IMR-90 (cell line): ENCODE data around the gene JSRP1. TPM values are rescaled to one million over a fixed set of nuclear protein-coding genes. Genes with fewer than 3 reads are reported as not detected.

Experiments used
- ATAC-seq: fragments of 200-7000 bp; cut with Tn5 transposase; 2 replicates; pipeline ENCODE4 v1.9.1; 2020; ENCODE audit warnings: low read depth, mild to moderate bottlenecking, moderate library complexity
- BruUV-seq: library from RNA; stranded (reverse); fragments of 400-500 nt; replicated peaks from 2 replicates; lab custom pipeline; 2021; lab: Mats Ljungman, UMichigan
- CTCF ChIA-PET: fragments of 300-600 bp; formaldehyde crosslinking; extraction: SDS; loops from one replicate; lab custom pipeline; 2021; ENCODE audit warnings: antibody characterized with exemption; lab: Yijun Ruan, JAX
- POLR2A ChIA-PET: fragments of 300-600 bp; sonication (Branson Sonifier 250); formaldehyde crosslinking; loops from one replicate; lab custom pipeline; 2022; ENCODE audit warnings: antibody characterized with exemption; ENCODE audit not compliant: unreplicated experiment; lab: Charles Lee
- DNase-seq: peaks from one replicate; pipeline ENCODE4 v3.0.0; 2013
- H2AFZ ChIP-seq: replicated peaks from 2 replicates; pipeline ENCODE3; 2013; ENCODE audit warnings: low read length, mild to moderate bottlenecking; ENCODE audit not compliant: poor library complexity
- H2AK5ac ChIP-seq: 2 replicates; pipeline ENCODE4 v1.6.1; 2013; ENCODE audit warnings: low read depth, low read length, inconsistent platforms
- H2AK9ac ChIP-seq: replicated peaks from 2 replicates; pipeline ENCODE3; 2013; ENCODE audit warnings: mild to moderate bottlenecking, low read depth, low read length, moderate library complexity; ENCODE audit not compliant: poor library complexity
- H2BK120ac ChIP-seq: 2 replicates; pipeline ENCODE4 v1.6.1; 2013; ENCODE audit warnings: low read depth, low read length, inconsistent platforms
- H2BK15ac ChIP-seq: 3 replicates; pipeline ENCODE4 v1.6.1; 2013; ENCODE audit warnings: low read depth, low read length, inconsistent platforms
- H2BK20ac ChIP-seq: 2 replicates; pipeline ENCODE4 v1.6.1; 2013; ENCODE audit warnings: low read depth, mild to moderate bottlenecking, inconsistent platforms, low read length, moderate library complexity
- H2BK5ac ChIP-seq: 2 replicates; pipeline ENCODE4 v1.6.1; 2013; ENCODE audit warnings: mild to moderate bottlenecking, low read depth, low read length, inconsistent platforms; ENCODE audit not compliant: poor library complexity, severe bottlenecking
- H3K14ac ChIP-seq: replicated peaks from 2 replicates; pipeline ENCODE4 v1.6.1; 2013; ENCODE audit warnings: low read depth, low read length, inconsistent platforms
- H3K18ac ChIP-seq: 2 replicates; pipeline ENCODE4 v1.6.1; 2013; ENCODE audit warnings: low read depth, low read length, control low read depth
- H3K23ac ChIP-seq: 2 replicates; pipeline ENCODE4 v1.6.1; 2013; ENCODE audit warnings: low read depth, low read length, inconsistent platforms
- H3K27ac ChIP-seq: 2 replicates; pipeline ENCODE4 v1.5.1; 2013; ENCODE audit warnings: mild to moderate bottlenecking, control low read depth, low read length; ENCODE audit not compliant: insufficient read depth
- H3K27me3 ChIP-seq: 2 replicates; pipeline ENCODE4 v1.6.1; 2013; ENCODE audit warnings: low read length; ENCODE audit not compliant: control insufficient read depth, insufficient read depth
- H3K36me3 ChIP-seq: 2 replicates; pipeline ENCODE4 v1.6.1; 2013; ENCODE audit warnings: low read length, mixed read lengths; ENCODE audit not compliant: control insufficient read depth, insufficient read depth
- H3K4ac ChIP-seq: 2 replicates; pipeline ENCODE4 v1.6.1; 2013; ENCODE audit warnings: low read depth, low read length, inconsistent platforms
- H3K4me1 ChIP-seq: 2 replicates; pipeline ENCODE4 v1.6.1; 2013; ENCODE audit warnings: low read length, mixed read lengths; ENCODE audit not compliant: control insufficient read depth, insufficient read depth
- H3K4me2 ChIP-seq: 2 replicates; pipeline ENCODE4 v1.6.1; 2013; ENCODE audit warnings: low read depth, mild to moderate bottlenecking, control low read depth, low read length, moderate library complexity
- H3K4me3 ChIP-seq: 2 replicates; pipeline ENCODE4 v1.5.1; 2013; ENCODE audit warnings: low read depth, mild to moderate bottlenecking, control low read depth, low read length, moderate library complexity; ENCODE audit not compliant: insufficient read depth
- H3K56ac ChIP-seq: 2 replicates; pipeline ENCODE4 v1.6.1; 2013; ENCODE audit warnings: low read length, inconsistent platforms; ENCODE audit not compliant: insufficient read depth; ENCODE audit errors: extremely low read depth
- H3K79me1 ChIP-seq, 2 experiments: 2 replicates each; pipeline ENCODE4 v1.6.1; 2013; ENCODE audit warnings: low read length in 2 of 2, inconsistent platforms in 1 of 2, low read depth in 1 of 2
- H3K9ac ChIP-seq: 2 replicates; pipeline ENCODE4 v1.6.1; 2013; ENCODE audit warnings: low read depth, low read length, control low read depth
- H3K9me1 ChIP-seq: 2 replicates; pipeline ENCODE4 v1.6.1; 2013; ENCODE audit warnings: low read length, inconsistent platforms; ENCODE audit not compliant: insufficient read depth
- H3K9me3 ChIP-seq: 2 replicates; pipeline ENCODE4 v1.6.1; 2013; ENCODE audit warnings: low read length; ENCODE audit not compliant: control insufficient read depth, insufficient read depth
- H4K20me1 ChIP-seq: 2 replicates; pipeline ENCODE4 v1.6.1; 2013; ENCODE audit warnings: low read length, inconsistent platforms; ENCODE audit not compliant: insufficient read depth
- H4K5ac ChIP-seq: 2 replicates; pipeline ENCODE4 v1.6.1; 2013; ENCODE audit warnings: mild to moderate bottlenecking, low read depth, low read length, control low read depth
- H4K8ac ChIP-seq, 2 experiments: 2 replicates each; pipeline ENCODE4 v1.6.1; 2013; ENCODE audit warnings: low read depth in 2 of 2, low read length in 2 of 2, control low read depth in 1 of 2, inconsistent platforms in 1 of 2
- H4K91ac ChIP-seq: 2 replicates; pipeline ENCODE4 v1.6.1; 2013; ENCODE audit warnings: low read depth, low read length, inconsistent platforms; ENCODE audit not compliant: insufficient read depth
- MAFK ChIP-seq: IDR thresholded peaks from 2 replicates; pipeline ENCODE4 v1.6.1; 2012; ENCODE audit warnings: low read depth, low read length, improper control_type of control experiment
- WGBS, 2 experiments: methylation state at CpG; one replicate each; pipeline versions ENCODE4 v1.1.5 to v1.1.7; 2013; ENCODE audit warnings: missing lambda C conversion rate in 2 of 2; ENCODE audit not compliant: insufficient read length in 1 of 2; ENCODE audit errors: extremely low coverage in 2 of 2; 5-methylcytosine and 5-hydroxymethylcytosine counted together
- dilution Hi-C: fragments of 300-500 bp; cut with HindIII; formaldehyde crosslinking; loops from one replicate; pipeline ENCODE4 v1.14.3; 2018; ENCODE audit warnings: low sequenced_read_pairs; ENCODE audit not compliant: unreplicated experiment
- in situ Hi-C: fragments of 300-500 bp; cut with MboI; formaldehyde crosslinking; loops from 3 replicates; pipeline ENCODE4 v1.14.3; 2019; ENCODE audit warnings: low sequenced_read_pairs, inconsistent platforms, mixed read lengths
- intact Hi-C: fragments of 100-400 bp; cut with micrococcal nuclease; formaldehyde crosslinking; loops from 2 replicates; pipeline ENCODE4 v1.10.0; 2022
- polyA plus RNA-seq, 3 experiments: library from polyadenylated mRNA; depleted of rRNA; stranded (reverse); fragments of >200 nt; gene quantifications; 2 replicates each; pipeline ENCODE4 v1.2.3, GENCODE V29; 2012; ENCODE audit warnings: low replicate concordance in 1 of 3
- total RNA-seq: library from RNA; depleted of rRNA; stranded (reverse); fragments of >200 nt; gene quantifications from 2 replicates; pipeline ENCODE4 v1.2.3, GENCODE V29; 2012
- TF ChIP-seq, protein P1 (sequence below): conservative IDR thresholded peaks from 2 replicates; pipeline ENCODE4 v1.5.1; 2012; ENCODE audit warnings: mild to moderate bottlenecking, low read depth, low read length, improper control_type of control experiment

The JSRP1 gene
- total and polyA plus RNA-seq, 2 of the 4 experiments (the other 2 are of a cell fraction): not detected

DNA sequence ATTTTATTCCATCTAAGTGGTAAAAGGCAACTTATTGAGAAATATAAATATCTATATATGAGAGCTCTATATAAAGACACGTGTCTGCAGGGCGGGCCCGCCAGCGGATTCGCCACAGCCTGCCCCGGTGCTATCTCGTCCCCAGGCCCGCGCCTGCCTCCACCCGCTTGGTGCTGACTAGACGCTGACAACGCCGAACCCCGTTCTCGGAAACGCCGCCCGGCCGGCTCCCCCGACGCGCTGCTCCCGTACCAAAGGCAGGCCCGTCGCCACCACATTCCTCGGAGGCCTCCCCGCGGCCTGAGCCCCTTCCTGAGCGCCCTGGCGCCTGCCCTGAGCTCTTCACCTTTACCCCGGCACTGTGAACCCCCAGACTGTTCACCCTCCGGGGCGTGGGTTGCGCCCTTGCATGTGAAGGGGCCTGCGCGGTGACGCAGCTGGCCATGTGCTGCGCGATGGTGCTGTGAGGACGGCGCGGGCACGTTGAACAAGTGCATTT is 26.1 kb downstream of the JSRP1 start:
- H4K91ac ChIP-seq: no peak overlapping the region
- H3K79me1 ChIP-seq: peaks cover 9 to 39% of the 10 kb centered on the region in 2 experiments
- CTCF ChIA-PET: no interaction called here
- POLR2A ChIA-PET: no interaction called here
- H4K8ac ChIP-seq: no peak overlapping the region
- H3K4ac ChIP-seq: no peak overlapping the region
- H2BK120ac ChIP-seq: no peak overlapping the region
- no peak overlapping the region for H2BK20ac ChIP-seq
- H2AFZ ChIP-seq: no peak overlapping the region
- no peak for DNase-seq
- peaks cover 2% of the 10 kb centered on the region; the same call in 1 of the 2 replicates for H3K4me1 ChIP-seq
- H3K23ac ChIP-seq: no peak overlapping the region
- H3K9ac ChIP-seq: no peak overlapping the region
- no peak overlapping the region for H3K4me3 ChIP-seq
- H4K5ac ChIP-seq: no peak overlapping the region
- no peak for ATAC-seq
- intact Hi-C loops: no loop called here
- H3K9me3 ChIP-seq: no peaks in the 10 kb centered on the region
- no peak overlapping the region for H3K56ac ChIP-seq
- H4K20me1 ChIP-seq: peaks cover 25% of the 10 kb centered on the region
- no peak overlapping the region for H2AK9ac ChIP-seq
- no peak overlapping the region for H2BK15ac ChIP-seq
- H3K4me2 ChIP-seq: no peak overlapping the region
- no peak overlapping the region for H3K14ac ChIP-seq
- no peak overlapping the region for H3K18ac ChIP-seq
- no TSS peak for BruUV-seq
- dilution Hi-C loops: no loop called here
- H3K27me3 ChIP-seq: no peaks in the 10 kb centered on the region
- no peak for TF ChIP-seq MAFK
- TF ChIP-seq, protein P1, sequence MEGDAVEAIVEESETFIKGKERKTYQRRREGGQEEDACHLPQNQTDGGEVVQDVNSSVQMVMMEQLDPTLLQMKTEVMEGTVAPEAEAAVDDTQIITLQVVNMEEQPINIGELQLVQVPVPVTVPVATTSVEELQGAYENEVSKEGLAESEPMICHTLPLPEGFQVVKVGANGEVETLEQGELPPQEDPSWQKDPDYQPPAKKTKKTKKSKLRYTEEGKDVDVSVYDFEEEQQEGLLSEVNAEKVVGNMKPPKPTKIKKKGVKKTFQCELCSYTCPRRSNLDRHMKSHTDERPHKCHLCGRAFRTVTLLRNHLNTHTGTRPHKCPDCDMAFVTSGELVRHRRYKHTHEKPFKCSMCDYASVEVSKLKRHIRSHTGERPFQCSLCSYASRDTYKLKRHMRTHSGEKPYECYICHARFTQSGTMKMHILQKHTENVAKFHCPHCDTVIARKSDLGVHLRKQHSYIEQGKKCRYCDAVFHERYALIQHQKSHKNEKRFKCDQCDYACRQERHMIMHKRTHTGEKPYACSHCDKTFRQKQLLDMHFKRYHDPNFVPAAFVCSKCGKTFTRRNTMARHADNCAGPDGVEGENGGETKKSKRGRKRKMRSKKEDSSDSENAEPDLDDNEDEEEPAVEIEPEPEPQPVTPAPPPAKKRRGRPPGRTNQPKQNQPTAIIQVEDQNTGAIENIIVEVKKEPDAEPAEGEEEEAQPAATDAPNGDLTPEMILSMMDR: no peak
- H2AK5ac ChIP-seq: no peak overlapping the region
- no peak overlapping the region for H2BK5ac ChIP-seq
- H3K36me3 ChIP-seq: peaks cover 68% of the 10 kb centered on the region
- H3K27ac ChIP-seq: no peak overlapping the region
- no peaks in the 10 kb centered on the region; the same call in 1 of the 2 replicates for H3K9me1 ChIP-seq
- in situ Hi-C loops: no loop called here
- WGBS, 2 experiments: 96% methylated on average over 33 of the region's 43 CpGs; no CpG with 5 or more reads in 1 of the 2 experiments
